Measurements from ENCODE around the gene PCID2.
"Not testable (repeated sequence)": the region's sequence is repeated elsewhere in the genome, so short reads cannot be mapped to it uniquely, and the experiment has no call there.

The PCID2 gene

GRCh38 chr13:113208421-113209335 is at the start of gene PCID2:
Gene PCID2 (minus strand): TSS chr13:113208669. CDS start chr13:113208634, 35 bp downstream.
- peak; percentile 84 for DNase-seq (ENCODE audit: low read depth)

- DNase-seq (ENCODE audit: low read depth): not testable (repeated sequence)
These were observed 49.4 kb upstream of the PCID2 start for GRCh38 chr13:113257908-113258307.

GRCh38 chr13:113252516-113253095 is 44.1 kb upstream of the PCID2 start:
- DNase-seq (ENCODE audit: low read depth): no peak

GRCh38 chr13:113245849-113246796 is 37.7 kb upstream of the PCID2 start:
- DNase-seq (ENCODE audit: low read depth): peak; percentile 7

- no peak for DNase-seq (ENCODE audit: low read depth)
These were observed 35.4 kb upstream of the PCID2 start for GRCh38 chr13:113243847-113244246.

GRCh38 chr13:113241623-113242022 is 33.2 kb upstream of the PCID2 start:
- DNase-seq (ENCODE audit: low read depth): not testable (repeated sequence)

GRCh38 chr13:113239986-113240385 is 31.5 kb upstream of the PCID2 start:
- DNase-seq (ENCODE audit: low read depth): no peak

- DNase-seq (ENCODE audit: low read depth): no peak
These were observed 30.9 kb upstream of the PCID2 start for GRCh38 chr13:113239357-113239756.

- DNase-seq (ENCODE audit: low read depth): peak; percentile 25
These were observed 30.1 kb upstream of the PCID2 start for GRCh38 chr13:113238536-113238935.

GRCh38 chr13:113233101-113233500 is 24.6 kb upstream of the PCID2 start:
- no peak for DNase-seq (ENCODE audit: low read depth)

- no peak for DNase-seq (ENCODE audit: low read depth)
These were observed 23.9 kb upstream of the PCID2 start for GRCh38 chr13:113232208-113233003.

- DNase-seq (ENCODE audit: low read depth): no peak
These were observed 23.1 kb upstream of the PCID2 start for GRCh38 chr13:113231306-113232207.

GRCh38 chr13:113229791-113230190 is 21.3 kb upstream of the PCID2 start:
- no peak for DNase-seq (ENCODE audit: low read depth)

GRCh38 chr13:113229161-113229560 is 20.7 kb upstream of the PCID2 start:
- no peak for DNase-seq (ENCODE audit: low read depth)

- no peak for DNase-seq (ENCODE audit: low read depth)
These were observed 18.5 kb upstream of the PCID2 start for GRCh38 chr13:113226873-113227450.

GRCh38 chr13:113225515-113225914 is 17.0 kb upstream of the PCID2 start:
- no peak for DNase-seq (ENCODE audit: low read depth)

GRCh38 chr13:113224486-113224885 is 16.0 kb upstream of the PCID2 start:
- no peak for DNase-seq (ENCODE audit: low read depth)

- DNase-seq (ENCODE audit: low read depth): no peak
These were observed 14.6 kb upstream of the PCID2 start for GRCh38 chr13:113223070-113223469.

- peak; percentile 25 for DNase-seq (ENCODE audit: low read depth)
These were observed 12.4 kb upstream of the PCID2 start for GRCh38 chr13:113220877-113221276.

- DNase-seq (ENCODE audit: low read depth): no peak
These were observed 11.7 kb upstream of the PCID2 start for GRCh38 chr13:113220141-113220598.
